NCI-H146 treated with DMSO at 0.1 percent for 48 hours (cell line): ENCODE results near the gene TBC1D17.
A peak's percentile ranks its signal among the peaks of the same experiment; 100 is the strongest.

Experiments used
- DNase-seq: peaks from one replicate; lab custom pipeline; 2025; ENCODE audit not compliant: unreplicated experiment; lab: John Stamatoyannopoulos, UW

Gene TBC1D17

GRCh38 chr19:49877020-49877878 is at the start of gene TBC1D17, which contains the start of gene AKT1S1:
TBC1D17 (plus strand) TSS chr19:49877702; CDS start chr19:49877724, 22 bp downstream.
AKT1S1 (minus strand) TSS chr19:49877355; CDS start chr19:49873295, 4,060 bp downstream.
- DNase-seq, result peak; percentile 99

GRCh38 chr19:49829200-49829599 is 48.3 kb upstream of the TBC1D17 start:
- DNase-seq, result no peak

- no peak for DNase-seq
Observed at GRCh38 chr19:49829721-49830120, 47.8 kb upstream of the TBC1D17 start.

GRCh38 chr19:49830766-49831165 is 46.7 kb upstream of the TBC1D17 start:
- no peak for DNase-seq

- no peak for DNase-seq
Observed at GRCh38 chr19:49831592-49831991, 45.9 kb upstream of the TBC1D17 start.

- DNase-seq, result no peak
Observed at GRCh38 chr19:49832556-49832955, 44.9 kb upstream of the TBC1D17 start.

- DNase-seq, result no peak
Observed at GRCh38 chr19:49833599-49833998, 43.9 kb upstream of the TBC1D17 start.

- no peak for DNase-seq
Observed at GRCh38 chr19:49835562-49835961, 41.9 kb upstream of the TBC1D17 start.

GRCh38 chr19:49836176-49837008 is 41.1 kb upstream of the TBC1D17 start:
- no peak for DNase-seq

- DNase-seq, result no peak
Observed at GRCh38 chr19:49837009-49837310, 40.5 kb upstream of the TBC1D17 start.

- DNase-seq, result no peak
Observed at GRCh38 chr19:49837425-49837824, 40.1 kb upstream of the TBC1D17 start.

GRCh38 chr19:49838885-49839588 is 38.5 kb upstream of the TBC1D17 start:
- DNase-seq, result no peak

- DNase-seq, result no peak
Observed at GRCh38 chr19:49839713-49840112, 37.8 kb upstream of the TBC1D17 start.

- no peak for DNase-seq
Observed at GRCh38 chr19:49840321-49840720, 37.2 kb upstream of the TBC1D17 start.

- no peak for DNase-seq
Observed at GRCh38 chr19:49840736-49841249, 36.7 kb upstream of the TBC1D17 start.

GRCh38 chr19:49843265-49843664 is 34.2 kb upstream of the TBC1D17 start:
- DNase-seq, result no peak

- DNase-seq, result no peak
Observed at GRCh38 chr19:49844138-49845095, 33.1 kb upstream of the TBC1D17 start.

GRCh38 chr19:49845414-49845813 is 32.1 kb upstream of the TBC1D17 start:
- DNase-seq, result no peak

GRCh38 chr19:49846408-49846807 is 31.1 kb upstream of the TBC1D17 start:
- no peak for DNase-seq
